LNCAP (cell line): ENCODE results near the gene CIT.

Source experiments
- TF ChIP-seq, protein P1 (sequence below): fragments of 450-650 bp; IDR thresholded peaks from 2 replicates; pipeline ENCODE4 v1.5.1; 2017; ENCODE audit warnings: mild to moderate bottlenecking

Gene CIT

DNA sequence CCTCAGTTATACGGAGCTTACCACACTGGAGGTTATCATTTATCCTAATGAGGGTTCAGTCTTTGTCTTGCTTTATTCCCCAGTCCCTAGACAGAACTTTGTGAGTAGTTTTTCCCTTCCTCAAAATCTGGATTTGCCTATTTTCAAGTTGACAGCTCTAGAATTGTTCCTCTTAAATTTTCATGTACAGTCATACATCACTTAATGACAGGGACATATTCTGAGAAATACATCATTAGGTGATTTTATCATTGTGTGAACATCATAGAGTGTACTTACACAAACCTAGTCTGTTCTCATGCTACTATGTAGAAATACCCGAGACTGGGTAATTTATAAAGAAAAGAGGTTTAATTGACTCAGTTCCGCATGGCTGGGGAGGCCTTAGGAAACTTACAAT lies 206.1 kb downstream of the CIT start:
- TF ChIP-seq, protein P1, sequence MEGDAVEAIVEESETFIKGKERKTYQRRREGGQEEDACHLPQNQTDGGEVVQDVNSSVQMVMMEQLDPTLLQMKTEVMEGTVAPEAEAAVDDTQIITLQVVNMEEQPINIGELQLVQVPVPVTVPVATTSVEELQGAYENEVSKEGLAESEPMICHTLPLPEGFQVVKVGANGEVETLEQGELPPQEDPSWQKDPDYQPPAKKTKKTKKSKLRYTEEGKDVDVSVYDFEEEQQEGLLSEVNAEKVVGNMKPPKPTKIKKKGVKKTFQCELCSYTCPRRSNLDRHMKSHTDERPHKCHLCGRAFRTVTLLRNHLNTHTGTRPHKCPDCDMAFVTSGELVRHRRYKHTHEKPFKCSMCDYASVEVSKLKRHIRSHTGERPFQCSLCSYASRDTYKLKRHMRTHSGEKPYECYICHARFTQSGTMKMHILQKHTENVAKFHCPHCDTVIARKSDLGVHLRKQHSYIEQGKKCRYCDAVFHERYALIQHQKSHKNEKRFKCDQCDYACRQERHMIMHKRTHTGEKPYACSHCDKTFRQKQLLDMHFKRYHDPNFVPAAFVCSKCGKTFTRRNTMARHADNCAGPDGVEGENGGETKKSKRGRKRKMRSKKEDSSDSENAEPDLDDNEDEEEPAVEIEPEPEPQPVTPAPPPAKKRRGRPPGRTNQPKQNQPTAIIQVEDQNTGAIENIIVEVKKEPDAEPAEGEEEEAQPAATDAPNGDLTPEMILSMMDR: no peak

DNA sequence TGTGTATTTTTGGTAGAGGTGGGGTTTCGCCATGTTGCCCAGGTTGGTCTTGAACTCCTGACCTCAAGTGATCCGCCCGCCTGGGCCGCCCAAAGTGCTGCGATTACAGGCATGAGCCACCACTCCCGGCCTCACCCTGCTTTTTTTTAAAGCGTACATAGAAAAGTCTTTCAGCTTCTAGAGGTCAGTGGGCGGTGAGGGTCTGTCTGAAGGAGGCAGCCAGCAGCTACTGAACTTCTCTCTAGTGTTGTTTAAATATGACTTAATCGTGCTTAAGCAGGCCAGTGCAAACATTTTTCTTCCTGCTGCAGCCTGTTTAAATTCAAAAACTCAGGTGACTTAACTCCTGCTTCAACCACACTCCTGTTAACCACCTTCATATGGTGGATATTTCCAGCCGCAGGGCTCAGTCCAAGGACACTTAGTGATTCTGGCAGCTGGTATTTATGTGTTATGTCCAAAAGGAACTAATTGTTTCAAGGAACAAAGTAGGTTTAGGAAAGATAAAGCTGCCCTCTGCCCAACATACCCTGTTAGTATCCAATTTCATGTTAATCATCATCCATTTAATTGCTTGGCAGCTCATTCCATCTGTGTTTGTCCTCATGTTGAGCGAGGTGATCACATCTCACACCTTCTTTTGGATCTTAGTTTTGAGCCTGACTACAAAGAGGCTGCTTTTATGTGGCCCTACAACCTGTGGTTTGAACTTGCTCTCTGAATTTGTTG lies 207.2 kb downstream of the CIT start:
- TF ChIP-seq, protein P1: no peak

DNA sequence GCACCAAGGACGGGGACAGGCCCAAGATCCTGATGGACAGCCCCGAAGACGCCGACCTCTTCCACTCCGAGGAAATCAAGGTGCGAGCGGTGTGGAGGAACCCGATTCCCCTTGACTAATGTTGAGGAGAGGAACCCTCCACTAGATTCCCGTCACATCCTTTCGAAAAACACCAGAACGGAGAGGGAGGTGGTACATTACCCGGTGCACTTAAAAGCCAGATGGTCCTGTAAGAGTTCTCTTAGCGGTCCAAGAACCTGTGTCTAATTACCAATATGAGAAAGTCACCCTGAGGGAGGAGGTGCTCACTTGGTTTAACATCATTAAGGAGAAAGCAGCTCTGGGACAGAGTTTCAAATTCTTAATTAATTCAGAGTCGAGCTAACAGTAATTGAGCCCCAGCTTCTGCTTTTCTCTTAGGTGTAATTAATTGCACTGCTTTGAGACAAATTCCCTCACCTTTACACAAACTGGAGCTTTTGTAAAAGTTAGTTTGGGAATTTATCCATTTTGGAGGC lies 208.7 kb downstream of the CIT start:
- TF ChIP-seq, protein P1: no peak

DNA sequence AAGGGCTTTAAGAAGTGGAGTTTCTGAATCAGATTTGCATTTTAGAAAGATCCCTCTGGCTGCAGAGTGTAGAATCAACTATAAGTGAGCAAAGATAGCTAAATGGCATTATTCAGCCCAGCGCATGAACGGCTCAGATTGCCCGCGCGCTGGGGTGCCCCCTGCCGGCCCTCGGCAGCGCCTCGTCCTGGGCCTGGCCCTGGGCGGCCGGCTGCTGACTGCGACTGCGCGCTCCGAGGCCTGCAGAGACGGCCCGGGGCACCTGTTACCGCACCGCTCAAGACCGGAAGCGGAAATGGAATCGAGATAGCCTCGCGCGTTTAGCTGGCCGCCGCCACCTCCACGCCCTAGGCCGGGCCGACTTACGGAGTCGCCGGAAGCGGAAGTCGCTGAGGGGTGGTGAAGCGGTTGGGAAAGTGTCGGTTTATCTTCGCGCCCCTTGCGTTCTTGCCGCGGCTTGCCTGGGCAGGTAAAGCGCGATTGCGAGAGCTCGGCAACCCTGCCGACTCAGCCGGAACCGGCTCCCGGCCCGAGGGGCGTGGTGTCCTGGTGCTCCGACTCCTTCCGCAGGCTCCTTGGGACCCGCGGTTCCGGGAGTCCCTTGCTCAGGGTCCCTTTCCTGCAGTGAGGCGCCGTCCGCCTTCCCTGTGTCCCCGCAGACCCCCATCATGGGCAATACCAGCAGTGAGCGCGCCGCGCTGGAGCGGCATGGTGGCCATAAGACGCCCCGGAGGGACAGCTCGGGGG lies 209.4 kb downstream of the CIT start, which contains the start of gene PRKAB1:
PRKAB1 (plus strand) TSS at position 557 of the 747 bp plus-strand sequence; CDS start at position 669, 112 bp downstream.
- TF ChIP-seq, protein P1: peak; percentile 99

DNA sequence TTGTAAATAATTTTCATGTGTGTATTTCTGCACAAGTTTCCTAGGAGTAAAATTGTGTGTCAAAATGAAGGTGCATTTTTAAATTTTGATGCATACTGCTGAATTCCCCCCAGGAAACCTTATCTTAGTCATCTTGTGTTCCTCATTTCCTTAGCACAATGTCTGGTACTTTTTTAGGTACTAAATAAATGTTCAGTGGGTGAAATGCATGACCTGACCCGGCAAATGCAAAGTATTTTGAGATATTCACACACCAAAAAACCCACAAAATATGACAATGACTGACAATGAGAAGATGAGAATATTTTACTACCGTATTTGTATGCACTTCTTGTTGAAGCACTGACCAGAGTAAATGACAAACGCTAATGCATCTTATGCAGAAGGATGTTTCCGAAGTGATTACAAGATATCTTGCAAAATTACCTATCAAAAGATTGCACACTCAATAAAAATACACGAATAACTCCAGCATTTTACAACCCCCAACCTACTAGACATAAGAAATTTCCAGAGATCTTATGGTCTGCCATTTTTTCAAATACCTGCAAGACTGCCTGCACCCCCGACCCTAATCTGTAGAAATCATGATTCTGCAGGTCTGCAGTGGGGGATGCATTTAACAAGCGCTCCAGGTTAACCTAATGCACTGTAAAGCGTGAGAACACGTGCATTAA lies 210.1 kb downstream of the CIT start:
- TF ChIP-seq, protein P1: no peak

DNA sequence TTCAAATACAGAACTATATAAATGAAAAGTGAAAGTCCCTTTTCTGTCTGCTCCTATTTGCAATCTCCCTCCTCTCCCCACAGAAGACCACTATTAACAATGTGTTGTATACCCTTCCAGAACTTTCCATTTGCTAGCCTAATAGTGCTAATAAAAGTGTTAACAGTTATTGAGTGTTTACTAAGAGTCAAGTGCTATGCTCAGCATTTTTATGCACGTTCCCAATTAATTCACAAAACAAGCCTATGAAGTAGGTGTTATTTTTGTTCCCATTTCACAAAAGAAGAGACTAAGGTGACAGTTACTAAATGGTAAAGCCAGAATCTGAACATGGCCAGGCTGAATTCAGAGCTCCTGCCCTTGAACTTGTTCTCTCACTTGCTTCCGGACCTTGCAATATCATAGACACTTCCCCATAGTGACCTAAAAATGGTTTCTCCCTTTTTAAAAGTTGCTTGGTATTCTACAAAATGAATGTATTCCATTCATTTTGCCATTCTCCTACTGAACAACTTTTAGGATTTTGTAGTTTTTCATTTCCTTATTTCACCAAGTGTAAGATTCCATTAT lies 210.8 kb downstream of the CIT start:
- TF ChIP-seq, protein P1: no peak
